ENCODE data around the gene DGCR8.

The DGCR8 gene

GRCh38 chr22:20052309-20053259 lies 27.5 kb upstream of the DGCR8 start:
- no peak for DNase-seq

GRCh38 chr22:20053407-20054033 lies 26.5 kb upstream of the DGCR8 start:
- DNase-seq: no peak

GRCh38 chr22:20054034-20054427 lies 26.0 kb upstream of the DGCR8 start:
- DNase-seq: no peak

GRCh38 chr22:20054485-20054884 lies 25.6 kb upstream of the DGCR8 start:
- DNase-seq: no peak

- DNase-seq: no peak
Measured at GRCh38 chr22:20055144-20055543, 24.9 kb upstream of the DGCR8 start.

- DNase-seq: no peak
Measured at GRCh38 chr22:20055654-20056053, 24.4 kb upstream of the DGCR8 start.

GRCh38 chr22:20056161-20056560 lies 23.9 kb upstream of the DGCR8 start:
- no peak for DNase-seq

GRCh38 chr22:20056696-20057386 lies 23.2 kb upstream of the DGCR8 start:
- DNase-seq: no peak

GRCh38 chr22:20057596-20058268 lies 22.3 kb upstream of the DGCR8 start:
- no peak for DNase-seq

GRCh38 chr22:20058989-20059770 lies 20.9 kb upstream of the DGCR8 start:
- DNase-seq: no peak

- DNase-seq: no peak
Measured at GRCh38 chr22:20060700-20061480, 19.2 kb upstream of the DGCR8 start.

GRCh38 chr22:20061481-20061861 lies 18.6 kb upstream of the DGCR8 start:
- DNase-seq: peak in 1 of 56 donors; percentile 18

- no peak for DNase-seq
Measured at GRCh38 chr22:20062043-20062765, 17.8 kb upstream of the DGCR8 start.

- no peak for DNase-seq
Measured at GRCh38 chr22:20062766-20063083, 17.3 kb upstream of the DGCR8 start.

- DNase-seq: no peak
Measured at GRCh38 chr22:20063271-20064139, 16.5 kb upstream of the DGCR8 start.

GRCh38 chr22:20064140-20064480 lies 15.9 kb upstream of the DGCR8 start:
- DNase-seq: no peak

- DNase-seq: no peak
Measured at GRCh38 chr22:20064545-20065262, 15.3 kb upstream of the DGCR8 start.

All from amygdala (tissue), 56 donors.